GM12878 (cell line): ENCODE data around the gene SPR. TPM values are rescaled to one million over a fixed set of nuclear protein-coding genes. Genes with fewer than 3 reads are reported as not detected.

ENCODE experiments used
- ATAC-seq: fragments of 200-7000 bp; cut with Tn5 transposase; 3 replicates; pipeline ENCODE4 v1.9.1; 2020; ENCODE audit warnings: mild to moderate bottlenecking, moderate library complexity
- BruUV-seq: library from RNA; stranded (reverse); fragments of 400-500 nt; replicated peaks from 2 replicates; lab custom pipeline; 2021; lab: Mats Ljungman, UMichigan
- CTCF ChIA-PET: fragments of 300-600 bp; sonication (Branson Sonifier 250); formaldehyde crosslinking; extraction: SDS; loops from one replicate; lab custom pipeline; 2021; ENCODE audit warnings: inconsistent platforms; lab: Yijun Ruan, JAX
- POLR2A ChIA-PET: fragments of 350-600 bp; formaldehyde crosslinking; extraction: SDS; loops from one replicate; lab custom pipeline; 2021; ENCODE audit warnings: inconsistent platforms; lab: Charles Lee
- RAD21 ChIA-PET: fragments of 300-600 bp; sonication (Branson Sonifier 250); formaldehyde crosslinking; loops from one replicate; lab custom pipeline; 2023; ENCODE audit warnings: antibody characterized with exemption; ENCODE audit not compliant: unreplicated experiment; lab: Charles Lee
- SMC1A ChIA-PET: fragments of 300-600 bp; sonication (Branson Sonifier 250); formaldehyde crosslinking; loops from one replicate; lab custom pipeline; 2023; ENCODE audit not compliant: unreplicated experiment, uncharacterized antibody; lab: Charles Lee
- DNase-seq: peaks from one replicate; pipeline ENCODE4 v3.0.0-alpha.2; 2011; ENCODE audit warnings: low read depth, low spot score
- FAIRE-seq: peaks from 3 replicates; lab custom pipeline; 2011; peaks lifted over from hg19 to GRCh38; lab: Jason Lieb, UNC
- H2AFZ ChIP-seq: 2 replicates; pipeline ENCODE4 v1.6.0; 2011; ENCODE audit warnings: low read depth, low read length, control low read depth; ENCODE audit not compliant: control insufficient read depth
- H3K27ac ChIP-seq: 2 replicates; pipeline ENCODE4 v1.5.1; 2011; ENCODE audit warnings: control low read depth; ENCODE audit not compliant: control insufficient read depth, insufficient read depth
- H3K27me3 ChIP-seq, 2 experiments: replicated peaks in 1 of 2; 2 replicates each; pipeline versions ENCODE4 v1.6.0 to v1.6.1; 2011; ENCODE audit warnings: low read length in 1 of 2; ENCODE audit not compliant: control insufficient read depth in 2 of 2, insufficient read depth in 2 of 2
- H3K36me3 ChIP-seq, 2 experiments: 2 replicates each; pipeline ENCODE4 v1.5.1; 2011; ENCODE audit warnings: low read length in 1 of 2; ENCODE audit not compliant: control insufficient read depth in 2 of 2, insufficient read depth in 2 of 2
- H3K4me1 ChIP-seq: 2 replicates; pipeline ENCODE4 v1.6.1; 2011; ENCODE audit warnings: mild to moderate bottlenecking, low read length, moderate library complexity, mixed read lengths; ENCODE audit not compliant: control insufficient read depth, insufficient read depth
- H3K4me2 ChIP-seq: 2 replicates; pipeline ENCODE4 v1.6.0; 2011; ENCODE audit warnings: control low read depth; ENCODE audit not compliant: control insufficient read depth, insufficient read depth
- H3K4me3 ChIP-seq: fragments of 200-600 bp; sonication (generic); 2 replicates; pipeline ENCODE4 v1.5.1; 2016
- H3K79me2 ChIP-seq: 2 replicates; pipeline ENCODE4 v1.6.0; 2011; ENCODE audit warnings: low read length; ENCODE audit not compliant: control insufficient read depth, insufficient read depth
- H3K9ac ChIP-seq: 2 replicates; pipeline ENCODE4 v1.8.0; 2011; ENCODE audit warnings: low read length, control low read depth, mixed read lengths; ENCODE audit not compliant: control insufficient read depth, insufficient read depth
- H3K9me3 ChIP-seq: replicated peaks from 3 replicates; pipeline ENCODE4 v1.5.1; 2011; ENCODE audit warnings: mild to moderate bottlenecking, low read length; ENCODE audit not compliant: control insufficient read depth, insufficient read depth
- H4K20me1 ChIP-seq: 2 replicates; pipeline ENCODE4 v1.6.0; 2011; ENCODE audit not compliant: control insufficient read depth, insufficient read depth
- CHD1 ChIP-seq: IDR thresholded peaks from 2 replicates; pipeline ENCODE4 v1.6.1; 2012; ENCODE audit warnings: low read depth, low read length, improper control_type of control experiment
- DPF2 ChIP-seq: fragments of 450-650 bp; IDR thresholded peaks from 2 replicates; pipeline ENCODE4 v1.6.1; 2017; ENCODE audit warnings: mild to moderate bottlenecking
- EED ChIP-seq: sonication (generic); IDR thresholded peaks from 2 replicates; pipeline ENCODE4 v1.6.1; 2016; ENCODE audit warnings: antibody characterized with exemption, low read depth
- EP300 ChIP-seq, 2 experiments: fragments of 150-350 bp in 1 of 2; IDR thresholded peaks; 2 replicates each; pipeline ENCODE4 v1.6.1; 2011 to 2012; ENCODE audit warnings: low read depth in 2 of 2, low read length in 2 of 2, borderline replicate concordance in 1 of 2, improper control_type of control experiment in 1 of 2, inconsistent platforms in 1 of 2; ENCODE audit not compliant: control insufficient read depth in 1 of 2
- HCFC1 ChIP-seq: fragments of 150-350 bp; IDR thresholded peaks from 2 replicates; pipeline ENCODE4 v1.6.1; 2014; ENCODE audit warnings: low read length
- MEF2B ChIP-seq: fragments of 450-650 bp; IDR thresholded peaks from 2 replicates; pipeline ENCODE4 v1.6.1; 2018; ENCODE audit warnings: mild to moderate bottlenecking, moderate library complexity; ENCODE audit not compliant: partially characterized antibody, poor library complexity, severe bottlenecking
- SMAD1 ChIP-seq: fragments of 450-650 bp; IDR thresholded peaks from 2 replicates; pipeline ENCODE4 v1.6.1; 2018; ENCODE audit warnings: mild to moderate bottlenecking, low read depth; ENCODE audit not compliant: partially characterized antibody
- SREBF2 ChIP-seq: IDR thresholded peaks from 2 replicates; pipeline ENCODE4 v1.6.1; 2012; ENCODE audit warnings: mild to moderate bottlenecking, low read length
- STAT1 ChIP-seq: fragments of 450-650 bp; conservative IDR thresholded peaks from 2 replicates; pipeline ENCODE4 v1.6.1; 2014; ENCODE audit warnings: antibody characterized with exemption, mild to moderate bottlenecking
- TCF12 ChIP-seq: IDR thresholded peaks from 2 replicates; pipeline ENCODE4 v1.6.1; 2011; ENCODE audit warnings: low read depth, mild to moderate bottlenecking, low read length
- YY1 ChIP-seq: IDR thresholded peaks from 2 replicates; pipeline ENCODE4 v1.6.1; 2011; ENCODE audit warnings: low read depth, mild to moderate bottlenecking, low read length
- ZSCAN29 ChIP-seq: fragments of 450-650 bp; IDR thresholded peaks from 2 replicates; pipeline ENCODE4 v1.6.1; 2017; ENCODE audit warnings: mild to moderate bottlenecking, moderate library complexity
- WGBS: methylation state at CpG from one replicate; pipeline ENCODE4 v1.1.6; 2016; ENCODE audit warnings: low lambda C conversion rate; ENCODE audit not compliant: insufficient replicate concordance, insufficient coverage; ENCODE audit errors: missing lambda C conversion rate; 5-methylcytosine and 5-hydroxymethylcytosine counted together
- in situ Hi-C: fragments of 300-500 bp; cut with MboI; formaldehyde crosslinking; loops from 9 replicates; pipeline ENCODE4 v1.14.3; 2018; ENCODE audit warnings: mixed read lengths
- intact Hi-C: fragments of 100-400 bp; cut with micrococcal nuclease; formaldehyde crosslinking; loops from one replicate; pipeline ENCODE4 v1.14.2; 2022; ENCODE audit not compliant: unreplicated experiment
- polyA plus RNA-seq, 11 experiments: library from polyadenylated mRNA; depleted of rRNA in 4 of 11; unstranded in 6 of 11; stranded (reverse) in 5 of 11; fragments of >200 nt; fragmentation: Nextera tagmentation in 4 of 11; fragmentation: Illumina TruSeq in 1 of 11; extraction: Ambion mirVana in 4 of 11; extraction: Trizol in 1 of 11; gene quantifications; 1 replicate in 1 of 11; 2 replicates in 10 of 11; pipeline versions ENCODE4 v1.2.1 to v1.2.3, GENCODE V29; 2011 to 2016; ENCODE audit warnings: inconsistent platforms in 2 of 11, missing spikeins in 2 of 11, low read depth in 1 of 11
- total RNA-seq, 4 experiments: library from RNA; depleted of rRNA in 3 of 4; stranded (reverse); fragments of >200 nt in 3 of 4; fragmentation: Illumina TruSeq in 1 of 4; extraction: Trizol in 1 of 4; gene quantifications; 2 replicates each; pipeline versions ENCODE4 v1.2.1 to v1.2.3, GENCODE V29; 2013 to 2021
- TF ChIP-seq, protein P1 (sequence below): fragments of 450-650 bp; IDR thresholded peaks from 2 replicates; pipeline ENCODE4 v1.6.1; 2018; ENCODE audit warnings: mild to moderate bottlenecking, low read depth, moderate library complexity; ENCODE audit not compliant: partially characterized antibody
- TF ChIP-seq, protein P2 (sequence below): fragments of 450-650 bp; formaldehyde crosslinking; IDR thresholded peaks from 2 replicates; pipeline ENCODE4 v1.5.0; 2022; ENCODE audit warnings: mild to moderate bottlenecking, missing genetic modification characterization

SPR gene
- total and polyA plus RNA-seq, 10 of the 15 experiments (the other 5 are each of a cell fraction or from before 2014, with no cell fraction given) = 0.68 to 7.8 (median 2.5) TPM

DNA sequence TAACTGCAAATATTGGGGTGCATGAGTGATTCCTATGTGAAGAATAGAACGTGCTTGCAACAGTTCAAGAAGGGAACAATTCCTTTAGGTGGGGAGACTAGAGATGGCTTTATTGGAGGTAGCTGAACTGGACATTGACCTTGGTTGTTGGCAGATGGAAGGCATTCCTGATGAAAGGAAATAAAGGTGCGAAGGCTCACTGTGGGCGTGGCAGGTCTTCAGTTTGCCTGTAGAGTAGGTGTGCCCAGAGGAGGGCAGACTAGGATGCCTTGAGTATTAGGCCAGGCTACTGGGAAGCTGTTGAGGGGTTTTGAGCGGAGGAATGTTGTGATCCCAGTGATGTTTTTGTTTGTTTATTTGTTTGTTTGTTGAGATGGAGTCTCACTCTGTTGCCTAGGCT lies 2.8 kb downstream of the SPR start (continued):
- TF ChIP-seq, protein P1, sequence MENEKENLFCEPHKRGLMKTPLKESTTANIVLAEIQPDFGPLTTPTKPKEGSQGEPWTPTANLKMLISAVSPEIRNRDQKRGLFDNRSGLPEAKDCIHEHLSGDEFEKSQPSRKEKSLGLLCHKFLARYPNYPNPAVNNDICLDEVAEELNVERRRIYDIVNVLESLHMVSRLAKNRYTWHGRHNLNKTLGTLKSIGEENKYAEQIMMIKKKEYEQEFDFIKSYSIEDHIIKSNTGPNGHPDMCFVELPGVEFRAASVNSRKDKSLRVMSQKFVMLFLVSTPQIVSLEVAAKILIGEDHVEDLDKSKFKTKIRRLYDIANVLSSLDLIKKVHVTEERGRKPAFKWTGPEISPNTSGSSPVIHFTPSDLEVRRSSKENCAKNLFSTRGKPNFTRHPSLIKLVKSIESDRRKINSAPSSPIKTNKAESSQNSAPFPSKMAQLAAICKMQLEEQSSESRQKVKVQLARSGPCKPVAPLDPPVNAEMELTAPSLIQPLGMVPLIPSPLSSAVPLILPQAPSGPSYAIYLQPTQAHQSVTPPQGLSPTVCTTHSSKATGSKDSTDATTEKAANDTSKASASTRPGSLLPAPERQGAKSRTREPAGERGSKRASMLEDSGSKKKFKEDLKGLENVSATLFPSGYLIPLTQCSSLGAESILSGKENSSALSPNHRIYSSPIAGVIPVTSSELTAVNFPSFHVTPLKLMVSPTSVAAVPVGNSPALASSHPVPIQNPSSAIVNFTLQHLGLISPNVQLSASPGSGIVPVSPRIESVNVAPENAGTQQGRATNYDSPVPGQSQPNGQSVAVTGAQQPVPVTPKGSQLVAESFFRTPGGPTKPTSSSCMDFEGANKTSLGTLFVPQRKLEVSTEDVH = no peak

DNA sequence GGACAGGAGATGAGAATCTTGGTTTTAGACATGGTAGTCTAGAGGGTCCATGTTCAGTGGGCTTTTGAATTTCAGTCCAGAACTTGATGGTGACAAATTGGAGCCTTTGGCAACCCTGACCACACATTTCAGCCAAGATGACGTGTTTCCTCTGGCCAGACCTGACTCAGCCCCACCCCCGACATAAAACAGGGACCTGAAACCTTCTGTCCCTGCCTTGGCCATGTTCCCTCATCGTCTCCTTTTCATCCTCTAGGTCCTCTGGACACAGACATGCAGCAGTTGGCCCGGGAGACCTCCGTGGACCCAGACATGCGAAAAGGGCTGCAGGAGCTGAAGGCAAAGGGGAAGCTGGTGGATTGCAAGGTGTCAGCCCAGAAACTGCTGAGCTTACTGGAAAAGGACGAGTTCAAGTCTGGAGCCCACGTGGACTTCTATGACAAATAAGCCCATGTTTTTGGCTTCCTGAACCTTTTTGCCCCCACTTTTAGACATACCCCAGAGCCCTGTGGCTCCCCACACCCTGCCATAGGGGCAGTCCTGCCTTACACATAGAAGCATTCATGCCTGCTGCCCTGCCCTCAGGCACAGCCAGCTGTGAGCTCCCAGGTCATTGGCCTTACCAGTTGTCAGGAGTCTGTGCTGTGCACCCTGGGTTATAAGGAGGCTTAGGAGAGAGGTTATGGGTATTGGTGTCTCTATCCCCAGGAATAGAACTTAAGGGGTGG lies 4.0 kb downstream of the SPR start:
- H3K27me3 ChIP-seq = peaks cover 2 to 7% of the 10 kb centered on the region in 2 experiments; a peak in 2 of 4 replicates
- TF ChIP-seq SREBF2 = no peak
- no peak for TF ChIP-seq EP300 (IDR thresholded peaks at IDR 0.05; ENCODE audit: borderline replicate concordance in 1 of 2, control insufficient read depth in 1 of 2, low read depth in 2 of 2, low read length in 2 of 2)
- TF ChIP-seq STAT1 = no peak
- no peak for TF ChIP-seq EED
- no peak for TF ChIP-seq HCFC1
- TF ChIP-seq, protein P2, sequence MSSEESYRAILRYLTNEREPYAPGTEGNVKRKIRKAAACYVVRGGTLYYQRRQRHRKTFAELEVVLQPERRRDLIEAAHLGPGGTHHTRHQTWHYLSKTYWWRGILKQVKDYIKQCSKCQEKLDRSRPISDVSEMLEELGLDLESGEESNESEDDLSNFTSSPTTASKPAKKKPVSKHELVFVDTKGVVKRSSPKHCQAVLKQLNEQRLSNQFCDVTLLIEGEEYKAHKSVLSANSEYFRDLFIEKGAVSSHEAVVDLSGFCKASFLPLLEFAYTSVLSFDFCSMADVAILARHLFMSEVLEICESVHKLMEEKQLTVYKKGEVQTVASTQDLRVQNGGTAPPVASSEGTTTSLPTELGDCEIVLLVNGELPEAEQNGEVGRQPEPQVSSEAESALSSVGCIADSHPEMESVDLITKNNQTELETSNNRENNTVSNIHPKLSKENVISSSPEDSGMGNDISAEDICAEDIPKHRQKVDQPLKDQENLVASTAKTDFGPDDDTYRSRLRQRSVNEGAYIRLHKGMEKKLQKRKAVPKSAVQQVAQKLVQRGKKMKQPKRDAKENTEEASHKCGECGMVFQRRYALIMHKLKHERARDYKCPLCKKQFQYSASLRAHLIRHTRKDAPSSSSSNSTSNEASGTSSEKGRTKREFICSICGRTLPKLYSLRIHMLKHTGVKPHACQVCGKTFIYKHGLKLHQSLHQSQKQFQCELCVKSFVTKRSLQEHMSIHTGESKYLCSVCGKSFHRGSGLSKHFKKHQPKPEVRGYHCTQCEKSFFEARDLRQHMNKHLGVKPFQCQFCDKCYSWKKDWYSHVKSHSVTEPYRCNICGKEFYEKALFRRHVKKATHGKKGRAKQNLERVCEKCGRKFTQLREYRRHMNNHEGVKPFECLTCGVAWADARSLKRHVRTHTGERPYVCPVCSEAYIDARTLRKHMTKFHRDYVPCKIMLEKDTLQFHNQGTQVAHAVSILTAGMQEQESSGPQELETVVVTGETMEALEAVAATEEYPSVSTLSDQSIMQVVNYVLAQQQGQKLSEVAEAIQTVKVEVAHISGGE (CRISPR knock-in tag) = no peak
- no peak for TF ChIP-seq MEF2B
- no peak for TF ChIP-seq ZSCAN29
- TF ChIP-seq CHD1 = no peak
- TF ChIP-seq YY1 = no peak
- no peak for TF ChIP-seq DPF2
- no peak for TF ChIP-seq SMAD1
- TF ChIP-seq TCF12 = no peak

More for the DNA sequence above, 4.0 kb downstream of the SPR start:
- H3K79me2 ChIP-seq = no peaks in the 10 kb centered on the region
- ChIA-PET CTCF (interaction anchor here (0.9 to 14.3 kb wide), 17 partner anchors 8 to 321 kb away, joined by 3 to 437 read pairs (median 16); partner anchors contain the start of gene EMX1), SMC1A (interaction anchor here (0.6 to 9.0 kb wide), 5 partner anchors 19 to 84 kb away, joined by 3 to 134 read pairs (median 13); no protein-coding TSS in a partner anchor), RAD21 (interaction anchor here (1.0 to 6.7 kb wide), 3 partner anchors 26 to 84 kb away, joined by 3 to 182 read pairs (median 3); partner anchors contain the start of gene EMX1), POLR2A (no interaction called here)
- ATAC-seq = no peak
- H3K4me1 ChIP-seq = peaks cover 29% of the 10 kb centered on the region
- DNase-seq = no peak
- no peak overlapping the region for H3K27ac ChIP-seq
- H3K36me3 ChIP-seq = no peaks in the 10 kb centered on the region
- no peak overlapping the region for H3K4me3 ChIP-seq
- BruUV-seq = no TSS peak
- H2AFZ ChIP-seq = no peak overlapping the region
- no peak overlapping the region for H3K9ac ChIP-seq
- no peak for FAIRE-seq
- H4K20me1 ChIP-seq = no peaks in the 10 kb centered on the region
- in situ Hi-C loops (loop anchor here (5.0 kb wide), 2 partner anchors 81 to 286 kb away; no protein-coding TSS in a partner anchor), intact Hi-C loops (loop anchor here (5.0 kb wide), 3 partner anchors 181 to 286 kb away; partner anchors contain the start of gene SFXN5)
- no peaks in the 10 kb centered on the region for H3K9me3 ChIP-seq
- H3K4me2 ChIP-seq = 0 out of 2 replicates have a peak overlapping the region, but pooled peaks have one; percentile 17
- WGBS = 13% methylated on average over 8 of the region's 8 CpGs
